Activated CD4-positive, alpha-beta T cell treated with anti-CD3 and anti-CD28 coated beads for 4 hours (primary cell): ENCODE results near the gene TICRR.
A peak's percentile ranks its signal among the peaks of the same experiment; 100 is the strongest.

ENCODE experiments used
- DNase-seq, 2 donors: peaks; one replicate each; pipeline ENCODE4 v3.0.0-alpha.2; 2020

The TICRR gene

GRCh38 chr15:89630260-89630659 is 55.0 kb downstream of the TICRR start:
- DNase-seq: no peak

GRCh38 chr15:89630974-89631901 is 56.0 kb downstream of the TICRR start:
- no peak for DNase-seq

- DNase-seq: no peak
Observed at GRCh38 chr15:89631902-89632264, 56.6 kb downstream of the TICRR start.

GRCh38 chr15:89632563-89633430 is 57.5 kb downstream of the TICRR start:
- DNase-seq: no peak

- DNase-seq: no peak
Observed at GRCh38 chr15:89633585-89633984, 58.3 kb downstream of the TICRR start.

- DNase-seq: no peak
Observed at GRCh38 chr15:89640245-89640644, 65.0 kb downstream of the TICRR start.

- DNase-seq: no peak
Observed at GRCh38 chr15:89641053-89641452, 65.8 kb downstream of the TICRR start.

- DNase-seq: no peak
Observed at GRCh38 chr15:89642106-89642505, 66.8 kb downstream of the TICRR start.

- DNase-seq: no peak
Observed at GRCh38 chr15:89645680-89646079, 70.4 kb downstream of the TICRR start.

GRCh38 chr15:89646416-89647141 is 71.3 kb downstream of the TICRR start:
- DNase-seq: no peak

GRCh38 chr15:89647191-89647851 is 72.1 kb downstream of the TICRR start:
- DNase-seq: peak; percentile 32 to 52

- no peak for DNase-seq
Observed at GRCh38 chr15:89648106-89649012, 73.1 kb downstream of the TICRR start.

GRCh38 chr15:89649013-89649625 is 73.8 kb downstream of the TICRR start:
- no peak for DNase-seq

- no peak for DNase-seq
Observed at GRCh38 chr15:89649716-89650115, 74.4 kb downstream of the TICRR start.

GRCh38 chr15:89652131-89652530 is 76.9 kb downstream of the TICRR start:
- no peak for DNase-seq

- no peak for DNase-seq
Observed at GRCh38 chr15:89652666-89653065, 77.4 kb downstream of the TICRR start.

GRCh38 chr15:89653578-89653977 is 78.3 kb downstream of the TICRR start:
- no peak for DNase-seq

GRCh38 chr15:89654301-89654761 is 79.1 kb downstream of the TICRR start:
- no peak for DNase-seq

GRCh38 chr15:89654847-89655805 is 79.9 kb downstream of the TICRR start, which contains the start of gene KIF7:
Gene KIF7 (minus strand): TSS chr15:89655467. CDS start chr15:89652930, 2,537 bp downstream.
- no peak for DNase-seq
